Adipose tissue (tissue), 3 donors: ENCODE results near the gene RBM19. TPM values are rescaled to one million over a fixed set of nuclear protein-coding genes. Genes with fewer than 3 reads are reported as not detected.
"Not testable (repeated sequence)": the region's sequence is repeated elsewhere in the genome, so short reads cannot be mapped to it uniquely, and the experiment has no call there.

Experiments used
- H3K27ac ChIP-seq: one replicate; pipeline ENCODE4 v1.5.1; 2013; ENCODE audit warnings: low read depth, low read length
- WGBS, 3 donors: extraction: QIAGEN DNeasy Blood & Tissue Kit; methylation state at CpG; one replicate each; pipeline ENCODE4 v1.1.7; 2013; 5-methylcytosine and 5-hydroxymethylcytosine counted together
- polyA plus RNA-seq, 3 donors: library from polyadenylated mRNA; stranded (reverse); fragments of 200-250 nt; gene quantifications; one replicate each; pipeline ENCODE4 v1.2.3, GENCODE V29; 2013
- donor health status: healthy with polysubstance abuse.
- donor health status: Bipolar disorder and iron deficiency.
- donor health status: healthy.

RBM19 gene
- polyA plus RNA-seq, 3 donors = 10.7 to 13.9 (median 12.8) TPM

DNA sequence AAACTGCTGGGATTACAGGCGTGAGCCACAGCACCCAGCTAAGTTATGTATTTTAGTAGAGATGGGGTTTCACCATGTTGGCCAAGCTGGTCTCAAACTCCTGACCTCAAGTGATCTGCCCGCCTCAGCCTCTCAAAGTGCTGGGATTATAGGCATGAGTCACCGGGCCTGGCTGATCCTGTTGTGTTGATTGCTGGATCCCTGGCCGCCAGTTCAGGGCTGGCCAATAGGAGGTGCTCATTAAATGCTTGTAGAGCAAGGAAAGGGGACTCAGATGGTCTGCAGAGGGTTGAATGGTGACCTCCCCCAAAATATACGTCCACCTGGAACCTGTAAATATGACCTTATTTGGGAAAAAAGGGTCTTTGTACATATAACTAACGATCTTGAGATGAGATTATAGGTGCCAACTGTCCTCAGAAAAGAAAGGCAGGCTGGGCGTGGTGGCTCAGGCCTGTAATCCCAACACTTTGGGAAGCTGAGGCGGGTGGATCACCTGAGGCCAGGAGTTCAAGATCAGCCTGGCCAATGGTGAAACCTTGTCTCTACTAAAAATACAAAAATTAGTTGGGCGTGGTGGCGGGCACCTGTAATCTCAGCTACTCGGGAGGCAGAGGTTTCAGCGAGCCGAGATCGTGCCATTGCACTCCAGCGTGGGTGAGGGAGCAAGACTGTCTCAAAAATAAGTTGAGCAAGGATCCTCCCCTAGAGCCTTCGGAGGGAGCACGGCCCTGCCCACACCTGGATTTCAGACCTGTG lies 156.5 kb downstream of the RBM19 start:
- H3K27ac ChIP-seq = not testable (repeated sequence)
- 93 to 96% (median 96%) methylated on average over 17 of the region's 17 CpGs for WGBS, 3 donors

GRCh38 chr12:113808095-113808951 lies 157.8 kb downstream of the RBM19 start:
- 67 to 88% (median 86%) methylated on average over 19 of the region's 19 CpGs for WGBS, 3 donors

GRCh38 chr12:113805673-113806072 lies 160.5 kb downstream of the RBM19 start:
- WGBS, 3 donors = 84 to 95% (median 91%) methylated on average over 5 of the region's 5 CpGs
- H3K27ac ChIP-seq = no peak overlapping the region

More at GRCh38 chr12:113808095-113808951, 157.8 kb downstream of the RBM19 start:
- no peak overlapping the region for H3K27ac ChIP-seq

GRCh38 chr12:113804961-113805600 lies 161.0 kb downstream of the RBM19 start:
- no peak overlapping the region for H3K27ac ChIP-seq
- 69 to 84% (median 82%) methylated on average over 16 of the region's 16 CpGs for WGBS, 3 donors

DNA sequence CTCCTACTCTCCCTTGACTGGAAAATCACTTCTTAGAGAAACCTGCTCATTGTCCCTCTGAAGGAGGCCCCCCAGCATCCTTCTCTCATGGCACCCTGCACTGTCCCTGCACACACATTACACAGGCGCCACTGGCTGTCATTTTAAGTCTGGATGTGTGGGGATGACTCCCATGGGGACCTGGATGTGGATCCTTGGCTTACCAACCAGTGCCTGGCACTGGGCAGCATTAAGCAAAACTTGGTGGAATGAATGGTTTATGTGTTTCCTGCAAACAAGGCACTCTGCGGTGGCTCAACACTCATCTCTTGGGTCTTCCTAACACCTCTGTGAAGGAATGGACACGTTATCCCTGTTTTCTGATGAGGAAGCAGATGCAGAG lies 162.4 kb downstream of the RBM19 start:
- H3K27ac ChIP-seq = no peak overlapping the region
- 63 to 91% (median 86%) methylated on average over 3 of the region's 3 CpGs for WGBS, 3 donors

GRCh38 chr12:113802966-113803758 lies 163.0 kb downstream of the RBM19 start:
- no peak overlapping the region for H3K27ac ChIP-seq
- 68 to 80% (median 78%) methylated on average over 19 to 22 of the region's 22 CpGs for WGBS, 3 donors

DNA sequence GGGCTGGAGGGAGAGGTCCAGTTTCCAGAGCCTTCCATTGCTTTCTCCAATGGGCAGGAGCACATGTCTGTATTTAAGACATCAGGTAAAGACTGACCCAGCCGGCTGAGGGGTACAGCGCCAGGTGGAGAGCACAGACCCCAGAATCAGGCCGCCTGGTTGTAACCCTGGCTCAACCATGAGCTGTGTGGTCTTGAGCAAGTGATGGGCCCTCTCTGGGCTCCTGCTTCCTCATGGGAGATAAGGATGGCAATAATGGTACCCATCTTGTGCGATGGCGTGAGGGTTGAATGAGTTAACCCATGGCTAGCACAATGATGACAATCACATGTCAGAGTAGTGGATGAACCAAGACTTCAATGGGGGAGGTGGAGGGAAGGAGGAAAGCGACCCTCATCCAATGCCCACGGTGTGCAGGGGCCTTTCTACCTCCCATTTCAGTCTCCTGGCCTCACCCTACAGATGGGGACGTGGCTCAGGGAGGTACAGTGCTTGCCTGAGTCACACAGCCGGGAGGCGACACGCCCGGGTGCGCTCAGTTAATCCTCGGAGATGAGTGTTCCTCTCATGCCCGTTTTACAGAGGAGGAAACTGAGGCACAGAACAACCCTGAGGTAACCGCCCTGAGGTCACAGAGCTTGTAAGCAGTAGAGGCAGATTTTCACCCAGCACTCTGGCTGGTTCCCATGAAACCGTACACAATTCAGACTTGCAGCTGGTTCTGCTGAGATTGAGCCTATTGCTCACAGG lies 163.9 kb downstream of the RBM19 start:
- 81 to 91% (median 90%) methylated on average over 17 of the region's 17 CpGs for WGBS, 3 donors
- H3K27ac ChIP-seq = no peak overlapping the region

DNA sequence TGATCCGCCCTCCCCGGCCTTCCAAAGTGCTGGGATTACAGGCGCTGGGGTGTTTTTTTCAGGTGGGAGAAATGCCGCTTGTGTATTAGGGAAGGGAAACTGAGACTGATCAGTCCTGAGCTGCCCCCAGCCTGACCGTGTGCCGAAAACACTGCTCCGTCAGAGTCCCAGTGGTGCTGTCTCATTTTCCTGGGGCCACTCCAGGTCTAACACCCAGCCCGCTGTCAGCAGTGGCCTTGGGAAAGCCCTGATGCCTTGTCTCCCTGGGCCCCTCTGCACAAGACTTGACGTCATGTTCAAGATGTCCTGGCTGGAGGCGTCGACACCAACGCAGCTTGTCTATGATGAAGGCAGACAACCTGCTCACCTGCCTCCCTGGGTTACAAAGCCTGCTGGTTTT lies 165.9 kb downstream of the RBM19 start:
- 95 to 96% (median 96%) methylated on average over 12 of the region's 12 CpGs for WGBS, 3 donors
- no peak overlapping the region for H3K27ac ChIP-seq

- H3K27ac ChIP-seq = no peak overlapping the region
- WGBS, 3 donors = 77 to 88% (median 85%) methylated on average over 14 of the region's 14 CpGs
Observed at GRCh38 chr12:113798552-113798951, 167.6 kb downstream of the RBM19 start.

DNA sequence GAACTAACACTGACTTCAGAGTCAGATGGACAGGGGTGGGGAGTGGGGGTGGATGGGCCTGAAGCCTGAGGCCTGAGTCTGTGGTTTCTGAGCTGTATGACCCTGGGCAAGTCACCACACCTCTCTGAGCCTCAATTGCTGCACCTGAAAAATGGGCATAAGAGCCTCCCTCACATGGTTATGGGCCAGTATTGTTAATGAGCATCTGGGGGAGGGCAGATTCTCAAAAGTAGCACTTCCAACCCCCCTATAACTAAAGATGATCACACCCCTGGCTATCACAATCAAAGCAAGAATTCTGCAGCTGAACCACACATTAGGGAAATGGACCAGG lies 168.6 kb downstream of the RBM19 start:
- no peak overlapping the region for H3K27ac ChIP-seq

- no peak overlapping the region for H3K27ac ChIP-seq
- WGBS, 3 donors = 60 to 70% (median 68%) methylated on average over 14 of the region's 14 CpGs
Observed at GRCh38 chr12:113796852-113797534, 169.1 kb downstream of the RBM19 start.

DNA sequence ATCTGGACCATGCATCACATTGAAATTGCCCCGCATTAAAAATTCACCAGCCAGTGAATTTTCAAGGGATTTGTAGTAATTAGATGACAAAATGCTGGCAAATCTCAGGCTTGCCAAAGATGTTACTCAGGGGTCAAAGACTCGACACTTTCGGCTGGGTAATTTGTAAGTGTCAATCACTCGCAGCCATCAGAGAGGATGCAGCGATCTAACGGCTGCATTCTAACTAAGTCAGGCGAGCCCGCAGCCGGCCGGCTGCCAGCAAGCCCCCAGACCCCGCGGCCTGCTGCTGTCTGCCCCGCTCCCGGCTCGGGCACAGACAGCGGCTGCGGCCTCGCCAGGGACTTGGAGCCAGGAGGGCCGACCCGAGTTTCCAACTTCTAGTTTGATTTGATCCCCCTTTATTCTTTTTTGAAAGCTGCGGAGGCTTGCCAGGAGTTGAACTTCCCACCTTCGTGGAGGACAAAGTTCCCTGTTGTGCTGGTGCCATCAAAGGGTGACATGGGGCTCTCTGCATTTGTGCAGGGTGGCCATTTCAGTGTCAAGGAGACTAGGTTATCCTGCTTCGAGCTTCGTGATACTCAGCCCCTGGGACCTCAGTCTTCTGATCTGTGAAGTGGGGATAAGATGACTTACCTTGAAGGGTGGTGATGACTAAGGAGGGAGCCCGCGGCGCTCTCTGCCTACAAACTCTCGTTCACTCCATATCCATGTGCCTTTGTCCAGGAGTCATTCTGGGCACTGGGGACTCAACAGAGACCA lies 169.9 kb downstream of the RBM19 start:
- 58 to 77% (median 71%) methylated on average over 28 of the region's 28 CpGs for WGBS, 3 donors
- H3K27ac ChIP-seq = no peak overlapping the region

GRCh38 chr12:113795445-113795844 lies 170.7 kb downstream of the RBM19 start:
- 65 to 71% (median 66%) methylated on average over 10 of the region's 10 CpGs for WGBS, 3 donors

GRCh38 chr12:113794774-113795173 lies 171.4 kb downstream of the RBM19 start:
- no peak overlapping the region for H3K27ac ChIP-seq
- 25 to 57% (median 53%) methylated on average over 17 of the region's 17 CpGs for WGBS, 3 donors

More at GRCh38 chr12:113795445-113795844, 170.7 kb downstream of the RBM19 start:
- no peak overlapping the region for H3K27ac ChIP-seq

GRCh38 chr12:113793250-113793649 lies 172.9 kb downstream of the RBM19 start:
- no peak overlapping the region for H3K27ac ChIP-seq
- WGBS, 3 donors = 70 to 77% (median 74%) methylated on average over 9 of the region's 9 CpGs

DNA sequence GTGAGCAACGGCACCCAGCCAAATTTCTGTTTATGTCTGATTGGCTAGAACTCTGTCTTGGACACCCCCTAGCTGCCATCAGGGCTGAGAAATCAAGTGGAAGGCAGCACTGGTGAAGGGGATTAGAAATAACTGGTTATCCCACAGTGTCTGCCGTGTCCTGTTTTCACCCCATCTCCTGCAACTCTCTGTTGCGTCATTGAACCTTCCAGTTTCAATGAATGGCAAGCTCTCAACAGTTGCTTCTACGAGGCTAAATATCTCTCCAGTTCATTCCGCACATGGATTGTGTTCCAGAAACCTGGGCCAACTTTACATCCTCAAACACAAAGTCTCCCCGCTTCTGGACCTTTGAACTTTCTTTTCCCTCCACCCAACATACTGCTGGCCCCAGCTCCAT lies 173.7 kb downstream of the RBM19 start:
- H3K27ac ChIP-seq = no peak overlapping the region
- 66 to 71% (median 69%) methylated on average over 6 of the region's 6 CpGs for WGBS, 3 donors
